NT2/D1 (cell line): ENCODE data around the gene ACMSD.

ENCODE experiments used
- DNase-seq: peaks from one replicate; pipeline ENCODE4 v3.0.0-alpha.2; 2011; ENCODE audit warnings: low read depth, low spot score
- H3K27me3 ChIP-seq: 2 replicates; pipeline ENCODE4 v1.6.0; 2011; ENCODE audit warnings: mild to moderate bottlenecking; ENCODE audit not compliant: insufficient read length, insufficient read depth
- H3K36me3 ChIP-seq: 2 replicates; pipeline ENCODE4 v1.6.1; 2011; ENCODE audit warnings: mild to moderate bottlenecking, low read length, mixed read lengths; ENCODE audit not compliant: insufficient read depth, insufficient read length
- H3K4me1 ChIP-seq: 2 replicates; pipeline ENCODE4 v1.5.1; 2011; ENCODE audit not compliant: insufficient read depth, insufficient read length
- H3K4me3 ChIP-seq: 2 replicates; pipeline ENCODE4 v1.5.1; 2011; ENCODE audit warnings: low read depth; ENCODE audit not compliant: insufficient read length
- H3K9ac ChIP-seq: 2 replicates; pipeline ENCODE4 v1.6.0; 2011; ENCODE audit warnings: low read depth; ENCODE audit not compliant: insufficient read length
- H3K9me3 ChIP-seq: 2 replicates; pipeline ENCODE4 v1.5.1; 2011; ENCODE audit warnings: mild to moderate bottlenecking, low read length; ENCODE audit not compliant: insufficient read depth
- SUZ12 ChIP-seq: IDR thresholded peaks from 2 replicates; pipeline ENCODE4 v1.6.1; 2011; ENCODE audit not compliant: insufficient read length, insufficient read depth; ENCODE audit errors: extremely low read depth
- YY1 ChIP-seq: IDR thresholded peaks from 2 replicates; pipeline ENCODE4 v1.6.1; 2011; ENCODE audit not compliant: insufficient read length, insufficient read depth
- ZNF274 ChIP-seq: IDR thresholded peaks from 2 replicates; pipeline ENCODE4 v1.6.1; 2011; ENCODE audit warnings: mild to moderate bottlenecking, low read depth, low read length

ACMSD gene

GRCh38 chr2:134863446-134863845 is 25.0 kb downstream of the ACMSD start:
- no peak for DNase-seq
- Histone ChIP-seq H3K4me1 (no peaks in the 10 kb centered on the region), H3K4me3 (no peak overlapping the region), H3K9ac (no peak overlapping the region), H3K27me3 (no peaks in the 10 kb centered on the region), H3K9me3 (peaks cover 7% of the 10 kb centered on the region; the same call in 1 of the 2 replicates), H3K36me3 (no peaks in the 10 kb centered on the region)
- TF ChIP-seq SUZ12, result no peak
- TF ChIP-seq YY1, result no peak
- TF ChIP-seq ZNF274, result no peak

- peaks cover 7% of the 10 kb centered on the region; the same call in 1 of the 2 replicates for H3K9me3 ChIP-seq
- no peak for DNase-seq
- no peaks in the 10 kb centered on the region for H3K4me1 ChIP-seq
These were observed 26.8 kb downstream of the ACMSD start for GRCh38 chr2:134865067-134865787.

GRCh38 chr2:134866498-134867099 is 28.2 kb downstream of the ACMSD start:
- Histone ChIP-seq H3K9ac (no peak overlapping the region), H3K9me3 (peaks cover 5% of the 10 kb centered on the region; the same call in 1 of the 2 replicates), H3K4me1 (no peaks in the 10 kb centered on the region), H3K36me3 (no peaks in the 10 kb centered on the region), H3K4me3 (no peak overlapping the region), H3K27me3 (no peaks in the 10 kb centered on the region)
- no peak for DNase-seq
- TF ChIP-seq SUZ12 (no peak), YY1 (no peak), ZNF274 (no peak)

More at GRCh38 chr2:134865067-134865787, 26.8 kb downstream of the ACMSD start:
- H3K36me3 ChIP-seq, result no peaks in the 10 kb centered on the region
- no peak for TF ChIP-seq SUZ12
- TF ChIP-seq ZNF274, result no peak
- no peak for TF ChIP-seq YY1
- H3K27me3 ChIP-seq, result no peaks in the 10 kb centered on the region
- H3K4me3 ChIP-seq, result no peak overlapping the region
- H3K9ac ChIP-seq, result no peak overlapping the region

- no peak for DNase-seq
- H3K36me3 ChIP-seq, result no peaks in the 10 kb centered on the region
- H3K4me3 ChIP-seq, result no peak overlapping the region
- H3K4me1 ChIP-seq, result no peaks in the 10 kb centered on the region
- TF ChIP-seq YY1, result no peak
- no peak for TF ChIP-seq ZNF274
- no peak for TF ChIP-seq SUZ12
- H3K9ac ChIP-seq, result no peak overlapping the region
- H3K27me3 ChIP-seq, result no peaks in the 10 kb centered on the region
- H3K9me3 ChIP-seq, result no peaks in the 10 kb centered on the region
These were observed 31.7 kb downstream of the ACMSD start for GRCh38 chr2:134869946-134870736.

- no peak for DNase-seq
- H3K27me3 ChIP-seq, result no peaks in the 10 kb centered on the region
- H3K9ac ChIP-seq, result no peak overlapping the region
- H3K4me3 ChIP-seq, result no peak overlapping the region
- H3K4me1 ChIP-seq, result no peaks in the 10 kb centered on the region
- H3K9me3 ChIP-seq, result no peaks in the 10 kb centered on the region
- TF ChIP-seq SUZ12 (no peak), YY1 (no peak)
- H3K36me3 ChIP-seq, result no peaks in the 10 kb centered on the region
These were observed 34.7 kb downstream of the ACMSD start for GRCh38 chr2:134873152-134873551.

- Histone ChIP-seq H3K4me3 (no peak overlapping the region), H3K4me1 (no peaks in the 10 kb centered on the region), H3K9me3 (no peaks in the 10 kb centered on the region), H3K36me3 (no peaks in the 10 kb centered on the region), H3K9ac (no peak overlapping the region), H3K27me3 (no peaks in the 10 kb centered on the region)
- no peak for DNase-seq
- TF ChIP-seq SUZ12 (no peak), YY1 (no peak), ZNF274 (no peak)
These were observed 36.9 kb downstream of the ACMSD start for GRCh38 chr2:134875309-134875708.

- H3K4me1 ChIP-seq, result no peaks in the 10 kb centered on the region
- no peak for TF ChIP-seq YY1
- no peak for TF ChIP-seq ZNF274
- TF ChIP-seq SUZ12, result no peak
- H3K9me3 ChIP-seq, result no peaks in the 10 kb centered on the region
- no peaks in the 10 kb centered on the region for H3K27me3 ChIP-seq
- H3K36me3 ChIP-seq, result no peaks in the 10 kb centered on the region
- no peak overlapping the region for H3K4me3 ChIP-seq
- no peak for DNase-seq
- H3K9ac ChIP-seq, result no peak overlapping the region
These were observed 44.4 kb downstream of the ACMSD start for GRCh38 chr2:134882773-134883172.
